ENCODE results near the gene L1CAM. TPM values are rescaled to one million over a fixed set of nuclear protein-coding genes. Genes with fewer than 3 reads are reported as not detected.

Gene L1CAM
- total RNA-seq, 1 donor from 2014 or later = 623 TPM

Other genes with a start within 250 kb of the L1CAM start
- 1.1 TPM in 1 of 2 replicates, not detected in the other for gene DUSP9, start 239.0 kb downstream of the L1CAM start, total RNA-seq
- 0.75 TPM in 1 of 2 replicates, not detected in the other for gene PNCK, start 212.4 kb downstream of the L1CAM start, total RNA-seq
- gene SLC6A8, start 198.2 kb downstream of the L1CAM start, total RNA-seq = 9.2 and 80.4 TPM in 2 replicates
- gene BCAP31, start 161.8 kb downstream of the L1CAM start, total RNA-seq = 233 and 273 TPM in 2 replicates
- gene ABCD1, start 161.3 kb downstream of the L1CAM start, total RNA-seq = 10.6 and 22.3 TPM in 2 replicates
- 2.6 and 10.3 TPM in 2 replicates for gene PLXNB3, start 121.9 kb downstream of the L1CAM start, total RNA-seq
- gene SRPK3, start 105.1 kb downstream of the L1CAM start, total RNA-seq = 0.17 and 0.25 TPM in 2 replicates
- gene IDH3G, start 91.8 kb downstream of the L1CAM start, total RNA-seq = 71.7 and 80.9 TPM in 2 replicates
- gene SSR4, start 91.5 kb downstream of the L1CAM start, total RNA-seq = 59.6 and 140 TPM in 2 replicates
- gene PDZD4, start 55.6 kb downstream of the L1CAM start, total RNA-seq = under 0.01 and 0.30 TPM in 2 replicates
- 0.70 and 1.0 TPM in 2 replicates for gene AVPR2, start 18.5 kb upstream of the L1CAM start, total RNA-seq
- 11.8 and 19.3 TPM in 2 replicates for gene ARHGAP4, start 40.1 kb upstream of the L1CAM start, total RNA-seq
- gene NAA10, start 48.9 kb upstream of the L1CAM start, total RNA-seq = 51.8 and 52.8 TPM in 2 replicates
- 1.9 and 3.6 TPM in 2 replicates for gene RENBP, start 58.5 kb upstream of the L1CAM start, total RNA-seq
- 11.6 and 34.7 TPM in 2 replicates for gene HCFC1, start 85.6 kb upstream of the L1CAM start, total RNA-seq
- 5.4 and 8.3 TPM in 2 replicates for gene TMEM187, start 86.6 kb upstream of the L1CAM start, total RNA-seq
- gene IRAK1, start 133.7 kb upstream of the L1CAM start, total RNA-seq = 78.7 and 79.4 TPM in 2 replicates
- 16.7 and 32.1 TPM in 2 replicates for gene MECP2, start 211.5 kb upstream of the L1CAM start, total RNA-seq

All from renal cortical epithelial cell (primary cell).